SK-N-SH (cell line): ENCODE results near the gene RAB8B. TPM values are rescaled to one million over a fixed set of nuclear protein-coding genes. Genes with fewer than 3 reads are reported as not detected.

ENCODE experiments used
- CTCF ChIA-PET: fragments of 300-600, 350-600 bp; formaldehyde crosslinking; extraction: SDS; loops from one replicate; lab custom pipeline; 2021; lab: Yijun Ruan, JAX
- POLR2A ChIA-PET: fragments of 350-600 bp; sonication (Branson Sonifier 250); formaldehyde crosslinking; extraction: SDS; loops from one replicate; lab custom pipeline; 2020; ENCODE audit warnings: antibody characterized with exemption, inconsistent platforms; lab: Yijun Ruan, JAX
- DNase-seq: peaks from one replicate; pipeline ENCODE4 v3.0.0; 2012
- H2AFZ ChIP-seq: fragments of 200-600 bp; sonication (generic); 2 replicates; pipeline ENCODE4 v1.8.1; 2016; ENCODE audit warnings: antibody characterized with exemption, mild to moderate bottlenecking, low read depth
- H3F3A ChIP-seq: fragments of 200-600 bp; sonication (generic); replicated peaks from 2 replicates; pipeline ENCODE3; 2016; ENCODE audit warnings: antibody characterized with exemption, mild to moderate bottlenecking; ENCODE audit not compliant: insufficient read depth
- H3K27ac ChIP-seq, 2 experiments: fragments of 200-500 bp in 1 of 2; fragments of 200-600 bp in 1 of 2; sonication (Bioruptor generic) in 1 of 2; sonication (generic), shearing (Covaris generic) in 1 of 2; 2 replicates each; pipeline versions ENCODE4 v1.5.1 to v1.6.1; 2014 to 2016; ENCODE audit warnings: low read depth in 2 of 2, inconsistent platforms in 1 of 2, low read length in 1 of 2, mild to moderate bottlenecking in 1 of 2, mixed read lengths in 1 of 2
- H3K27me3 ChIP-seq: fragments of 200-600 bp; sonication (generic), shearing (Covaris generic); 2 replicates; pipeline ENCODE4 v1.6.1; 2016; ENCODE audit warnings: mixed run types; ENCODE audit not compliant: insufficient read depth
- H3K36me3 ChIP-seq, 2 experiments: fragments of 200-500 bp in 1 of 2; fragments of 200-600 bp in 1 of 2; sonication (Bioruptor generic) in 1 of 2; sonication (generic) in 1 of 2; replicated peaks in 1 of 2; 2 replicates each; pipeline versions ENCODE3 to v1.5.1; 2014 to 2016; ENCODE audit warnings: low read length in 1 of 2, mild to moderate bottlenecking in 1 of 2; ENCODE audit not compliant: insufficient read depth in 2 of 2, control insufficient read depth in 1 of 2
- H3K4me1 ChIP-seq, 2 experiments: fragments of 200-500 bp in 1 of 2; fragments of 200-600 bp in 1 of 2; sonication (Bioruptor generic) in 1 of 2; sonication (generic), shearing (Covaris generic) in 1 of 2; 2 replicates each; pipeline versions ENCODE4 v1.5.1 to v1.6.1; 2014 to 2016; ENCODE audit warnings: low read depth in 1 of 2, low read length in 1 of 2, mixed run types in 1 of 2; ENCODE audit not compliant: insufficient read depth in 2 of 2, control insufficient read depth in 1 of 2
- H3K4me2 ChIP-seq: fragments of 200-600 bp; sonication (generic), shearing (Covaris generic); 2 replicates; pipeline ENCODE4 v1.6.1; 2017; ENCODE audit warnings: mixed run types
- H3K4me3 ChIP-seq, 2 experiments: fragments of 200-500 bp in 1 of 2; fragments of 200-600 bp in 1 of 2; sonication (Bioruptor generic) in 1 of 2; sonication (generic), shearing (Covaris generic) in 1 of 2; 2 replicates each; pipeline versions ENCODE4 v1.5.1 to v1.8.1; 2014 to 2016; ENCODE audit warnings: low read depth in 2 of 2, inconsistent platforms in 1 of 2, low read length in 1 of 2, mild to moderate bottlenecking in 1 of 2, mixed read lengths in 1 of 2, moderate library complexity in 1 of 2
- H3K79me2 ChIP-seq: fragments of 200-600 bp; sonication (generic); 2 replicates; pipeline ENCODE4 v1.8.1; 2017; ENCODE audit warnings: mild to moderate bottlenecking; ENCODE audit not compliant: insufficient read depth
- H3K9ac ChIP-seq: fragments of 200-600 bp; sonication (generic); 2 replicates; pipeline ENCODE4 v1.6.1; 2017; ENCODE audit warnings: mixed run types
- H3K9me2 ChIP-seq: fragments of 200-600 bp; sonication (generic); 2 replicates; pipeline ENCODE4 v1.6.1; 2017; ENCODE audit warnings: mixed run types
- H3K9me3 ChIP-seq: fragments of 200-600 bp; sonication (generic); 2 replicates; pipeline ENCODE4 v1.6.1; 2017; ENCODE audit warnings: mixed run types, mild to moderate bottlenecking, moderate library complexity
- H4K20me1 ChIP-seq: fragments of 200-600 bp; sonication (generic); 2 replicates; pipeline ENCODE4 v1.6.1; 2017; ENCODE audit warnings: mild to moderate bottlenecking, mixed run types; ENCODE audit not compliant: insufficient read depth
- ELF1 ChIP-seq: IDR thresholded peaks from 2 replicates; pipeline ENCODE4 v1.4.0; 2012
- FOSL2 ChIP-seq: IDR thresholded peaks from 2 replicates; pipeline ENCODE4 v1.4.0; 2012; ENCODE audit warnings: low read depth, mild to moderate bottlenecking, moderate library complexity, borderline replicate concordance
- FOXJ3 ChIP-seq: sonication (generic); formaldehyde crosslinking; IDR thresholded peaks from 2 replicates; pipeline ENCODE4 v1.5.1; 2020; ENCODE audit warnings: mild to moderate bottlenecking, missing genetic modification reagents
- FOXM1 ChIP-seq: IDR thresholded peaks from 2 replicates; pipeline ENCODE4 v1.4.0; 2012; ENCODE audit warnings: low read depth, mild to moderate bottlenecking
- GATA2 ChIP-seq: sonication (generic); formaldehyde crosslinking; IDR thresholded peaks from 2 replicates; pipeline ENCODE4 v1.5.0; 2020; ENCODE audit warnings: mild to moderate bottlenecking, missing genetic modification reagents
- MAX ChIP-seq: IDR thresholded peaks from 2 replicates; pipeline ENCODE4 v1.4.0; 2012; ENCODE audit warnings: low read depth
- MEF2A ChIP-seq: IDR thresholded peaks from 2 replicates; pipeline ENCODE4 v1.4.0; 2012; ENCODE audit warnings: low read depth, borderline replicate concordance
- MXI1 ChIP-seq: IDR thresholded peaks from 2 replicates; pipeline ENCODE4 v1.6.1; 2012; ENCODE audit warnings: mild to moderate bottlenecking, low read depth, low read length, improper control_type of control experiment
- PBX3 ChIP-seq: IDR thresholded peaks from 2 replicates; pipeline ENCODE4; 2012
- POLR2AphosphoS5 ChIP-seq: IDR thresholded peaks from 2 replicates; pipeline ENCODE4 v1.6.1; 2012; ENCODE audit warnings: low read depth, low read length
- RAD21 ChIP-seq: IDR thresholded peaks from 2 replicates; pipeline ENCODE4 v1.6.1; 2012; ENCODE audit warnings: mild to moderate bottlenecking, low read length
- RFX5 ChIP-seq: IDR thresholded peaks from 2 replicates; pipeline ENCODE4 v1.6.1; 2012; ENCODE audit warnings: mild to moderate bottlenecking, improper control_type of control experiment, low read length
- RXRA ChIP-seq: IDR thresholded peaks from 2 replicates; pipeline ENCODE4 v1.4.0; 2012; ENCODE audit warnings: low read depth, mild to moderate bottlenecking, borderline replicate concordance
- SMC3 ChIP-seq: IDR thresholded peaks from 2 replicates; pipeline ENCODE4 v1.6.1; 2012; ENCODE audit warnings: low read depth, low read length, improper control_type of control experiment
- TAF1 ChIP-seq: IDR thresholded peaks from 2 replicates; pipeline ENCODE4 v1.6.1; 2012; ENCODE audit warnings: low read depth, mild to moderate bottlenecking, low read length, moderate library complexity, borderline replicate concordance
- TCF12 ChIP-seq: IDR thresholded peaks from 2 replicates; pipeline ENCODE4 v1.4.0; 2012
- USF1 ChIP-seq: IDR thresholded peaks from 2 replicates; pipeline ENCODE4 v1.4.0; 2012; ENCODE audit warnings: low read depth, borderline replicate concordance
- USF2 ChIP-seq: fragments of 150-350 bp; IDR thresholded peaks from 2 replicates; pipeline ENCODE4 v1.6.1; 2017; ENCODE audit warnings: antibody characterized with exemption, low read length, low read depth, borderline replicate concordance
- YY1 ChIP-seq: IDR thresholded peaks from 2 replicates; pipeline ENCODE4 v1.4.0; 2012; ENCODE audit warnings: low read depth, mild to moderate bottlenecking
- ZBTB33 ChIP-seq: IDR thresholded peaks from 2 replicates; pipeline ENCODE4 v1.4.0; 2012; ENCODE audit warnings: low read depth, borderline replicate concordance
- WGBS: methylation state at CpG from one replicate; pipeline ENCODE4 v1.1.6; 2017; ENCODE audit warnings: low lambda C conversion rate; 5-methylcytosine and 5-hydroxymethylcytosine counted together
- polyA plus RNA-seq, 3 experiments: library from polyadenylated mRNA; depleted of rRNA; stranded (reverse); fragments of >200 nt; gene quantifications; 2 replicates each; pipeline ENCODE4 v1.2.3, GENCODE V29; 2012

RAB8B gene
- polyA plus RNA-seq, 1 of the 3 experiments (the other 2 are of a cell fraction), result 5.4 TPM

- Histone ChIP-seq H4K20me1 (no peaks in the 10 kb centered on the region), H3K9ac (peak overlapping the region; percentile 24; the same call in 1 of the 2 replicates), H3K9me3 (no peaks in the 10 kb centered on the region), H3K4me3 (0 out of 4 replicates have a peak overlapping the region, but pooled peaks of 1 of the 2 experiments have one; percentile 40), H3K27ac (peak overlapping the region in 1 of 2 experiments; percentile 34; a peak in 1 of 4 replicates), H3K79me2 (0 out of 2 replicates have a peak, but pooled peaks cover 6% of the 10 kb centered on the region), H3K36me3 (peaks cover 18 to 36% of the 10 kb centered on the region in 2 experiments), H3F3A (peaks cover 34% of the 10 kb centered on the region), H3K4me1 (peaks cover 0 to 21% of the 10 kb centered on the region in 2 experiments; a peak in 2 of 4 replicates), H3K9me2 (no peaks in the 10 kb centered on the region), H3K4me2 (0 out of 2 replicates have a peak overlapping the region, but pooled peaks have one; percentile 22), H2AFZ (no peak overlapping the region), H3K27me3 (no peaks in the 10 kb centered on the region)
- ChIA-PET POLR2A (no interaction called here), CTCF (interaction anchor here (0.7 to 6.2 kb wide), 25 partner anchors 9 to 311 kb away, joined by 3 to 73 read pairs (median 4); partner anchors contain the start of genes CA12 and USP3)
- no peak for DNase-seq
- TF ChIP-seq MEF2A (no peak), TCF12 (no peak), USF2 (no peak), POLR2AphosphoS5 (no peak), FOSL2 (no peak), PBX3 (no peak), MAX (no peak), ZBTB33 (no peak), TAF1 (no peak), SMC3 (no peak), RFX5 (no peak), RXRA (no peak), MXI1 (no peak), FOXJ3 (no peak), USF1 (no peak), RAD21 (no peak), FOXM1 (no peak), GATA2 (CRISPR knock-in tag) (no peak), YY1 (no peak), ELF1 (no peak)
- WGBS, result 78% methylated on average over 1 of the region's 1 CpG
Measured at GRCh38 chr15:63288342-63288741, 98.9 kb downstream of the RAB8B start.
